Upper lobe of left lung (tissue), 4 donors: ENCODE measurements around the gene TSC22D1.

Source experiments
- POLR2A ChIP-seq, 4 donors: fragments of 450-650 bp; IDR thresholded peaks; one replicate each; pipeline ENCODE4 v1.5.1; 2016 to 2017; ENCODE audit warnings: antibody characterized with exemption in 4 of 4, mild to moderate bottlenecking in 2 of 4
- TF ChIP-seq, protein P1 (sequence below), 6 experiments: fragments of 450-650 bp in 4 of 6; fragments of 200-600 bp in 2 of 6; sonication (generic) in 2 of 6; IDR thresholded peaks; one replicate each; pipeline ENCODE4 v1.5.1; 2016 to 2019; ENCODE audit warnings: antibody characterized with exemption in 6 of 6

DNA sequence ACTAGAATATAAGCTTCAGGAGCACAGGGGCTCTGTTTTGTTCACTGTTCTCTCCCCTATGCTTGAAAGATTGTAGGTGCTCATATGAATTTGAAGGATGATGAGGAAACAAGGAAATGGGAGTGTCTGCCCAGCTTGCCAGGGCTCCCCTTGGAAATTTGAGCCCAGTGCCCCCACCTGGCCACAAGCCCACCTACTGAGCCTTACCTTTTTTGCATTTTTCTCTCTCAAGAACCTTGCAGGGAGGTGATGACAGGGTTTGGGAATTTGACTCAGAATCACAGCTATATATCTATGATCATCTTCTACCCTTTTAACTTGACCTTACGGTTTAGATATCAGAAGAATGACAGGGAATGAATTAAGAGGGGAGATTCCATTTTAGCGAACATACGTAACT is 168.8 kb downstream of the TSC22D1 start:
- TF ChIP-seq POLR2A (IDR thresholded peaks at IDR 0.05), result no peak
- TF ChIP-seq, protein P1, sequence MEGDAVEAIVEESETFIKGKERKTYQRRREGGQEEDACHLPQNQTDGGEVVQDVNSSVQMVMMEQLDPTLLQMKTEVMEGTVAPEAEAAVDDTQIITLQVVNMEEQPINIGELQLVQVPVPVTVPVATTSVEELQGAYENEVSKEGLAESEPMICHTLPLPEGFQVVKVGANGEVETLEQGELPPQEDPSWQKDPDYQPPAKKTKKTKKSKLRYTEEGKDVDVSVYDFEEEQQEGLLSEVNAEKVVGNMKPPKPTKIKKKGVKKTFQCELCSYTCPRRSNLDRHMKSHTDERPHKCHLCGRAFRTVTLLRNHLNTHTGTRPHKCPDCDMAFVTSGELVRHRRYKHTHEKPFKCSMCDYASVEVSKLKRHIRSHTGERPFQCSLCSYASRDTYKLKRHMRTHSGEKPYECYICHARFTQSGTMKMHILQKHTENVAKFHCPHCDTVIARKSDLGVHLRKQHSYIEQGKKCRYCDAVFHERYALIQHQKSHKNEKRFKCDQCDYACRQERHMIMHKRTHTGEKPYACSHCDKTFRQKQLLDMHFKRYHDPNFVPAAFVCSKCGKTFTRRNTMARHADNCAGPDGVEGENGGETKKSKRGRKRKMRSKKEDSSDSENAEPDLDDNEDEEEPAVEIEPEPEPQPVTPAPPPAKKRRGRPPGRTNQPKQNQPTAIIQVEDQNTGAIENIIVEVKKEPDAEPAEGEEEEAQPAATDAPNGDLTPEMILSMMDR (IDR thresholded peaks at IDR 0.05), result no peak
